Endodermal cell (in vitro differentiated cells): ENCODE data around the gene LPA. TPM values are rescaled to one million over a fixed set of nuclear protein-coding genes. Genes with fewer than 3 reads are reported as not detected.
"Not testable (repeated sequence)": the region's sequence is repeated elsewhere in the genome, so short reads cannot be mapped to it uniquely, and the experiment has no call there.

Experiments used
- DNase-seq: peaks from one replicate; pipeline ENCODE4 v3.0.0-alpha.2; 2017
- H3K27ac ChIP-seq: 2 replicates; pipeline ENCODE4 v1.5.1; 2013; ENCODE audit warnings: mild to moderate bottlenecking, low read depth, low read length, moderate library complexity
- H3K27me3 ChIP-seq: 2 replicates; pipeline ENCODE4 v1.6.1; 2013; ENCODE audit warnings: mild to moderate bottlenecking, low read length, moderate library complexity; ENCODE audit not compliant: insufficient read depth, control insufficient read depth, poor library complexity, severe bottlenecking
- H3K36me3 ChIP-seq: 2 replicates; pipeline ENCODE4 v1.7.0; 2013; ENCODE audit warnings: mild to moderate bottlenecking, low read length, moderate library complexity; ENCODE audit not compliant: control insufficient read depth, insufficient read depth
- H3K4me1 ChIP-seq: one replicate; pipeline ENCODE4 v1.7.0; 2013; ENCODE audit warnings: low read length; ENCODE audit not compliant: control insufficient read depth, insufficient read depth
- H3K4me3 ChIP-seq: 2 replicates; pipeline ENCODE4 v1.5.1; 2013; ENCODE audit warnings: mild to moderate bottlenecking, low read length, moderate library complexity
- H3K9ac ChIP-seq: 2 replicates; pipeline ENCODE4 v1.6.1; 2013; ENCODE audit warnings: mild to moderate bottlenecking, low read length, moderate library complexity; ENCODE audit not compliant: poor library complexity, severe bottlenecking; ENCODE audit errors: extremely low read depth
- H3K9me3 ChIP-seq: 2 replicates; pipeline ENCODE4 v1.6.1; 2013; ENCODE audit warnings: mild to moderate bottlenecking, low read length, moderate library complexity; ENCODE audit not compliant: control insufficient read depth
- H3K27ac Mint-ChIP-seq: 2 replicates; pipeline ENCODE4 v1.8.0; 2020; ENCODE audit warnings: mixed read lengths
- H3K27me3 Mint-ChIP-seq: 2 replicates; pipeline ENCODE4 v1.8.0; 2021; ENCODE audit warnings: mild to moderate bottlenecking, mixed read lengths; ENCODE audit not compliant: insufficient read depth
- H3K36me3 Mint-ChIP-seq: 2 replicates; pipeline ENCODE4 v1.8.0; 2020; ENCODE audit warnings: low read depth, mixed read lengths
- H3K4me1 Mint-ChIP-seq: 2 replicates; pipeline ENCODE4 v1.8.0; 2020; ENCODE audit warnings: mixed read lengths
- H3K4me3 Mint-ChIP-seq: 2 replicates; pipeline ENCODE4 v1.8.0; 2020; ENCODE audit warnings: mild to moderate bottlenecking, moderate library complexity, mixed read lengths
- H3K9me3 Mint-ChIP-seq: 2 replicates; pipeline ENCODE4 v1.8.0; 2020; ENCODE audit warnings: mild to moderate bottlenecking, mixed read lengths
- WGBS, 2 experiments: methylation state at CpG; one replicate each; pipeline versions ENCODE4 v1.1.5 to v1.1.7; 2013; ENCODE audit warnings: missing lambda C conversion rate in 2 of 2, mixed read lengths in 1 of 2; ENCODE audit not compliant: insufficient coverage in 1 of 2, insufficient read length in 1 of 2; 5-methylcytosine and 5-hydroxymethylcytosine counted together
- total RNA-seq, 2 donors: library from RNA; stranded (reverse); fragmentation: NEBNext Ultra II Directional in 1 of 2; extraction: Animal tissue kit (Norgen Biotek cat#: 25700) in 1 of 2; gene quantifications; 2 replicates in 1 of 2; 3 replicates in 1 of 2; pipeline ENCODE4 v1.2.1, GENCODE V29; 2021
- TF ChIP-seq, protein P1 (sequence below): fragments of 200-600 bp; sonication (generic); conservative IDR thresholded peaks from 2 replicates; pipeline ENCODE4 v1.5.0; 2021; ENCODE audit warnings: antibody characterized with exemption, mild to moderate bottlenecking

LPA gene
- total RNA-seq, 2 donors from 2014 or later = 0.46 to 3.6 TPM

DNA sequence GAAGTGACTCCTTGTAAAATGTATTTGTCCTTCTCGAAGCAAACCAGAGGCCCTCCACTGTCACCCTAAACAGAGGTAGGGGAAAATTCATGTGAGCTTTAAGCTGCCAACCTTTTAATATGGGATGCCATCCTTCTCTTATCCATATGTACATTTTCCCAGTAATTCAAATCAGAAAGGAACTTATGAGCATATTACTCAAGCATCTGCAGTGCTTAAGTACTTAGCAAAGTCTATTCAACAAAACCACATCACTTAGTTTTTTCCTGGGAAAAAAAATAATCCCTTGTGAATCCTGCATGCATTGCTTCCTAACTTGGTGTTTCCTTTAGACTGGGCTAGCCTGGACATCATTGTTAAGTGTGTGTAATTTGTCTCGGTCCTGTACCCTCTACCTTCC is 132.2 kb downstream of the LPA start:
- DNase-seq = no peak
- Mint-ChIP-seq H3K27me3 (peaks cover 14% of the 10 kb centered on the region), H3K4me3 (no peak overlapping the region), H3K36me3 (no peaks in the 10 kb centered on the region), H3K4me1 (no peaks in the 10 kb centered on the region), H3K27ac (no peak overlapping the region), H3K9me3 (no peaks in the 10 kb centered on the region)
- TF ChIP-seq, protein P1, sequence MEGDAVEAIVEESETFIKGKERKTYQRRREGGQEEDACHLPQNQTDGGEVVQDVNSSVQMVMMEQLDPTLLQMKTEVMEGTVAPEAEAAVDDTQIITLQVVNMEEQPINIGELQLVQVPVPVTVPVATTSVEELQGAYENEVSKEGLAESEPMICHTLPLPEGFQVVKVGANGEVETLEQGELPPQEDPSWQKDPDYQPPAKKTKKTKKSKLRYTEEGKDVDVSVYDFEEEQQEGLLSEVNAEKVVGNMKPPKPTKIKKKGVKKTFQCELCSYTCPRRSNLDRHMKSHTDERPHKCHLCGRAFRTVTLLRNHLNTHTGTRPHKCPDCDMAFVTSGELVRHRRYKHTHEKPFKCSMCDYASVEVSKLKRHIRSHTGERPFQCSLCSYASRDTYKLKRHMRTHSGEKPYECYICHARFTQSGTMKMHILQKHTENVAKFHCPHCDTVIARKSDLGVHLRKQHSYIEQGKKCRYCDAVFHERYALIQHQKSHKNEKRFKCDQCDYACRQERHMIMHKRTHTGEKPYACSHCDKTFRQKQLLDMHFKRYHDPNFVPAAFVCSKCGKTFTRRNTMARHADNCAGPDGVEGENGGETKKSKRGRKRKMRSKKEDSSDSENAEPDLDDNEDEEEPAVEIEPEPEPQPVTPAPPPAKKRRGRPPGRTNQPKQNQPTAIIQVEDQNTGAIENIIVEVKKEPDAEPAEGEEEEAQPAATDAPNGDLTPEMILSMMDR = no peak
- 92% methylated on average over 2 of the region's 2 CpGs; no CpG with 5 or more reads in 1 of the 2 experiments for WGBS, 2 experiments
- Histone ChIP-seq H3K9me3 (no peaks in the 10 kb centered on the region), H3K36me3 (no peaks in the 10 kb centered on the region), H3K4me1 (no peaks in the 10 kb centered on the region), H3K27ac (no peak overlapping the region), H3K4me3 (no peak overlapping the region), H3K9ac (no peak overlapping the region), H3K27me3 (no peaks in the 10 kb centered on the region)

GRCh38 chr6:160529524-160529923 is 134.6 kb downstream of the LPA start:
- not testable (repeated sequence) for H3K9me3 Mint-ChIP-seq, H3K4me3 ChIP-seq, H3K36me3 ChIP-seq, H3K4me1 ChIP-seq, H3K9ac ChIP-seq, H3K27ac Mint-ChIP-seq, H3K27me3 ChIP-seq, DNase-seq, H3K36me3 Mint-ChIP-seq, H3K27ac ChIP-seq, H3K4me1 Mint-ChIP-seq, H3K4me3 Mint-ChIP-seq, H3K9me3 ChIP-seq
- peaks cover 16% of the 10 kb centered on the region for H3K27me3 Mint-ChIP-seq
- WGBS, 2 experiments = 84 to 92% methylated on average over 2 to 5 of the region's 5 CpGs

GRCh38 chr6:160523223-160523622 is 140.9 kb downstream of the LPA start:
- TF ChIP-seq, protein P1 = no peak
- no peaks in the 10 kb centered on the region for H3K36me3 ChIP-seq
- H3K4me1 Mint-ChIP-seq = peaks cover 2% of the 10 kb centered on the region
- H3K4me1 ChIP-seq = no peaks in the 10 kb centered on the region
- no peak overlapping the region for H3K4me3 ChIP-seq
- no peak overlapping the region for H3K27ac Mint-ChIP-seq
- WGBS, 2 experiments = 83 to 93% methylated on average over 1 to 5 of the region's 5 CpGs
- no peaks in the 10 kb centered on the region for H3K9me3 ChIP-seq
- H3K36me3 Mint-ChIP-seq = no peaks in the 10 kb centered on the region
- no peak overlapping the region for H3K9ac ChIP-seq
- no peak overlapping the region for H3K27ac ChIP-seq
- peaks cover 6% of the 10 kb centered on the region for H3K27me3 Mint-ChIP-seq
- no peaks in the 10 kb centered on the region for H3K27me3 ChIP-seq
- H3K9me3 Mint-ChIP-seq = no peaks in the 10 kb centered on the region
- no peak overlapping the region for H3K4me3 Mint-ChIP-seq
- DNase-seq = no peak
